Choroid plexus epithelial cell (primary cell): Measurements from ENCODE around the gene TMEM145.

Experiments
- DNase-seq: peaks from one replicate; pipeline ENCODE4 v3.0.0-alpha.2; 2010; ENCODE audit warnings: low read depth
- H3K4me3 ChIP-seq: 2 replicates; pipeline ENCODE4 v1.5.1; 2011; ENCODE audit warnings: low read depth, mild to moderate bottlenecking, control low read depth, low read length, moderate library complexity
- TF ChIP-seq, protein P1 (sequence below): conservative IDR thresholded peaks from 2 replicates; pipeline ENCODE4 v1.5.1; 2011; ENCODE audit warnings: low read depth, mild to moderate bottlenecking, control low read depth, inconsistent platforms, low read length, moderate library complexity

Gene TMEM145

DNA sequence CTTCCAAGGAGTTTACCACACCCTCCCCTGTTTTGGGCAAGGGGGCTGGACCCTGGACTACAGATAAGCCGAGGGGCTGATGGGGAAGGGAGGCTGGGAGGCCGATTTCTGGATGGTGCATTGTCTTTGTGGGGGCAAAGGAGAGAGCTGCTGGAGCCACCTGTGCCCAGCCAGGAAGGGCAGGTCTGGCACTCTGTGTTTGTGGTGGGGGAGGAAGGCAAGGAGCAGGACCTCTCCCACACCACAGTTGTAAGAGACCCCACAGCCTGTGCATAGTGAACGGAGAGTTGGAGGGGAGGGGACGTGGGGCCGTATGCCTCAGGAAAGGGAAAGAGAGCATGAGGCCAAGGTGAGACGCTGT lies 27.1 kb upstream of the TMEM145 start:
- peak overlapping the region; percentile 29 for H3K4me3 ChIP-seq
- DNase-seq = no peak
- TF ChIP-seq, protein P1, sequence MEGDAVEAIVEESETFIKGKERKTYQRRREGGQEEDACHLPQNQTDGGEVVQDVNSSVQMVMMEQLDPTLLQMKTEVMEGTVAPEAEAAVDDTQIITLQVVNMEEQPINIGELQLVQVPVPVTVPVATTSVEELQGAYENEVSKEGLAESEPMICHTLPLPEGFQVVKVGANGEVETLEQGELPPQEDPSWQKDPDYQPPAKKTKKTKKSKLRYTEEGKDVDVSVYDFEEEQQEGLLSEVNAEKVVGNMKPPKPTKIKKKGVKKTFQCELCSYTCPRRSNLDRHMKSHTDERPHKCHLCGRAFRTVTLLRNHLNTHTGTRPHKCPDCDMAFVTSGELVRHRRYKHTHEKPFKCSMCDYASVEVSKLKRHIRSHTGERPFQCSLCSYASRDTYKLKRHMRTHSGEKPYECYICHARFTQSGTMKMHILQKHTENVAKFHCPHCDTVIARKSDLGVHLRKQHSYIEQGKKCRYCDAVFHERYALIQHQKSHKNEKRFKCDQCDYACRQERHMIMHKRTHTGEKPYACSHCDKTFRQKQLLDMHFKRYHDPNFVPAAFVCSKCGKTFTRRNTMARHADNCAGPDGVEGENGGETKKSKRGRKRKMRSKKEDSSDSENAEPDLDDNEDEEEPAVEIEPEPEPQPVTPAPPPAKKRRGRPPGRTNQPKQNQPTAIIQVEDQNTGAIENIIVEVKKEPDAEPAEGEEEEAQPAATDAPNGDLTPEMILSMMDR = no peak

DNA sequence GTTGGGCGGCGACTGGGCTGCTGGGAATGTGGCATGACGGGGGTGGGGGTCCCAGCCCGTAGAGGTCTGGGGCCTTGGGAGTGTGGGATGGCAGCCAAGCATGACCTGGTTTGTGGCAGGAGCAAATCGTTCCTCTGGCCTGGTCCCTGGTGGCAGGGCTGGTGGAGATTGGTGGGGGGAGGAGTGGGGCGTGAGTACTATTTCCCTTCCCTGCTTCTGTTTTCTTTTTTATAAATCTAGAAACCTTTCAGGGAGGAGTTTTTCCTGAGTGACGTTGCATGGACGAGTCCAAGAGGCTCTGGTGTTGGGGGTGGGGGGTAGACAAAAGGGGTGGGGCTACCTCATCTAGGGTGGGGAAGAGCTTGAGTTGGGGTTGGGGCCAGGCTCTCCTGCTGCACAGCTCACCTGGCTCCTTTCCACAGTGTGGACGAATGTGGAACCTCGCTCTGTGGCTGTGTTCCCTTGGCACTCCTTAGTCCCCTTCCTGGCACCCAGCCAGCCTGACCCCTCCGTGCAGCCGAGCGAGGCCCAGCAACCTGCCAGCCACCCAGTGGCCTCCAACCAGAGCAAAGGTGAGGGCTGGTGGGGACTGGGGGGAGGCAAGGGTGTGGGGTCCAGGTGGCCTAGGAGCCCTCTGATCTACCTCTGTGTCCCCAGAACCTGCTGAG lies 26.6 kb upstream of the TMEM145 start:
- peak; percentile 65 for DNase-seq
- peak overlapping the region; percentile 29 for H3K4me3 ChIP-seq
- TF ChIP-seq, protein P1 = no peak

DNA sequence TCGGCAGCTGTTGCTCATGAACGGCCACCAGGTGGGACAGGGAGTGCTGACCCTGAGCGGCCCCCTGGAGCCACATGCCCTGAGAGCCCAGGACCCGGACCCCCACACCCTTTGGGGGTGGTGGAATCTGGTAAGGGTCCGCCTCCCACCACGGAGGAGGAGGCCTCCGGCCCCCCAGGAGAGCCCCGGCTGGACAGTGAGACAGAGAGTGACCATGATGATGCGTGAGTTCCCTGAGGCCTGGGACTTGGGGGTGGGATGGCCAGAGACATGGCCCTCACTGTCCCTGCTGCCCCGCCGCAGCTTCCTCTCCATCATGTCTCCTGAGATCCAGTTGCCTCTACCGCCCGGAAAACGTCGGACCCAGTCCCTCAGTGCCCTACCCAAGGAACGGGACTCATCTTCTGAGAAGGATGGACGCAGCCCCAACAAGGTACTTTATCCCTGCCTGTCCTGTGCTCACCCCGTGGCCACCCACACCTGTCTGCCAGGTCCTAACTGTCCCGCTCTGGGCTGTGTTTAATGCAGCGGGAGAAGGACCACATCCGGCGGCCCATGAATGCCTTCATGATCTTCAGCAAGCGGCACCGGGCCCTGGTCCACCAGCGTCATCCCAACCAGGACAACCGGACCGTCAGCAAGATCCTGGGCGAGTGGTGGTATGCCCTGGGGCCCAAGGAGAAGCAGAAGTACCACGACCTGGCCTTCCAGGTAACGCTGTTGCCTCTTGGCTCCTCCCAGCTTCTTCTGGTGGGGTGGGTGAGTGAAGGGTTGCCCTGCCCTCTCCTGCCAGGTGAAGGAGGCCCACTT lies 25.9 kb upstream of the TMEM145 start:
- H3K4me3 ChIP-seq = no peak overlapping the region
- TF ChIP-seq, protein P1 = no peak
- DNase-seq = no peak

DNA sequence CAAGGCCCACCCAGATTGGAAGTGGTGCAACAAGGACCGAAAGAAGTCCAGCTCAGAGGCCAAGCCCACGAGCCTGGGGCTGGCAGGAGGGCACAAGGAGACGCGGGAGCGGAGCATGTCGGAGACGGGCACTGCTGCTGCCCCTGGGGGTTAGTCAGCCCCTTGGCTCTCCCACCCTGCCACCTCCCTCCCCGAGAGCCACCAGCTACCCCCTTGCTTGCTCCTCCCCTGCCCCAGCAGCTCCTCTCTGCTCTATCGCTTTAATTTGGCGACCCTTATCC lies 25.3 kb upstream of the TMEM145 start:
- H3K4me3 ChIP-seq = no peak overlapping the region
- no peak for DNase-seq
- TF ChIP-seq, protein P1 = no peak

DNA sequence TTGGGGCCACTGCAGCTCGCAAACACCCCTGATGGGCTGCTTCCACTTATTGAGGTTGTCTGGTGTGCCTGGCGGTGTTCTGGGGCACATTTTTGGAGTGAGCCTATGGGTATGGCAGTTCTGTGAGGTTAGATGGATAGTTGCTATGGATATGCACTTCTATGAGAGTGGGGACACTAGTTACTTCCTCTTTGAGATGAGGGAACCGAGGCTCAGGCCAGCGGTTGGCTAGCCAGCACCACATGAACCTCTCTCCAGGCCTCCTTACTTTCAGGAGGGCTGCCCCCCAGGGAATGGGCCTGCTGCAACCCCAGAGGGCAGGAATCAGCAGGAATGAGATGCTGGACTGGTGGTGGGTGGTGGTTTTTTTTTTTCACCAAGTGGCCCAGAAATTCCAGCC lies 24.7 kb upstream of the TMEM145 start:
- H3K4me3 ChIP-seq = no peak overlapping the region
- no peak for DNase-seq
- TF ChIP-seq, protein P1 = no peak

DNA sequence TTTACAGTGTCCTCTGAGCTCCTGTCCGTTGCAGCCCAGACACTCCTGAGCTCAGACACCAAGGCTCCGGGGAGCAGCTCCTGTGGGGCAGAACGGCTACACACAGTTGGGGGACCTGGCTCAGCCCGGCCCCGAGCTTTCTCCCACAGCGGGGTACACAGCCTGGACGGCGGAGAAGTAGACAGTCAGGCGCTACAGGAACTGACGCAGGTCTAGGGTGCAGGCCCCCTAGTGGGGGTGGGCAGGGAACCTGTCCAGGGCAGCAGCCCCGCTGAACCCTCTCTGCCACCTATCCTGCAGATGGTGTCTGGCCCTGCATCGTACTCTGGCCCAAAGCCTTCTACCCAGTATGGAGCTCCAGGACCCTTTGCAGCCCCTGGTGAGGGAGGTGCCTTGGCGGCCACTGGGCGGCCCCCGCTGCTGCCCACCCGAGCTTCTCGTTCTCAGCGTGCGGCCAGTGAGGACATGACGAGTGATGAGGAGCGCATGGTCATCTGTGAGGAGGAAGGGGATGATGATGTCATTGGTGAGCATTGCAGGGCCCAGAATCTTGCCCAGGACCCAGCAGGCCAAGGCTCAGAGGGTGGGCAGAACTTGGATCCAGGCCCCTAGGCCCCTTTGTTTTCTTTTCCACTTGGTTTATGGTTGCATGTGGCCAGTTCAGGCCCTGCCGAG lies 24.1 kb upstream of the TMEM145 start:
- no peak overlapping the region for H3K4me3 ChIP-seq
- no peak for DNase-seq
- TF ChIP-seq, protein P1 = peak; percentile 9

DNA sequence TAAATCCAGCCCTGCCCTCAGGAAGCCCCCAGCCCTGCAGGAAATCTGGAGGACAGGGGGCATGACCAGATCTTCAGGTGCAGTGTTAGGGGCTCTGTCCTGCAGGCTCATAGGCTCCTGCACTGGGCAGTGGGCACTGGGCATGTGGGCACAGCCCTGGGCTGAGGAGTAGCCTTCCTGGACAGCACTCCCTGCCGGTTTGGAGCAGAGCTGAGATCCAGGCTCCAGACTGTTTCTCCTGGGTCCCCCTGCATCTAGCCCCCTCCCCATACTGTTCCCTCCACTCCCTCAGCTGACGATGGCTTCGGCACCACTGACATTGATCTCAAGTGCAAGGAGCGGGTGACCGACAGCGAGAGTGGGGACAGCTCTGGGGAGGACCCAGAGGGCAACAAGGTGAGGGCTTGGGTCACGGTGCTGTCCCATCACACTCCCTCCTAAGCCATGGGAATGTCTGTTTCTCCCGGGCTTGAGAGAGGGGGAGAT lies 23.5 kb upstream of the TMEM145 start:
- TF ChIP-seq, protein P1 = no peak
- H3K4me3 ChIP-seq = no peak overlapping the region
- no peak for DNase-seq
